Measurements from ENCODE around the gene BIRC6.

BIRC6 gene

GRCh38 chr2:32403782-32404181, 47.0 kb downstream of the BIRC6 start:
- H3K27ac ChIP-seq (ENCODE audit: low read depth, low read length) = no peak overlapping the region
- H3K9me3 ChIP-seq (ENCODE audit: control insufficient read depth in 1 of 2, low read length in 2 of 2) = no peaks in the 10 kb centered on the region
- H3K4me1 ChIP-seq (ENCODE audit: control insufficient read depth in 1 of 2, insufficient read depth in 2 of 2, low read length in 2 of 2) = peaks cover 0 to 6% of the 10 kb centered on the region in 2 donors
- peaks cover 16 to 59% of the 10 kb centered on the region in 2 donors for H3K36me3 ChIP-seq (ENCODE audit: control insufficient read depth in 1 of 2, insufficient read depth in 2 of 2, low read length in 2 of 2)
- H3K4me3 ChIP-seq (ENCODE audit: low read depth in 1 of 2, low read length in 2 of 2) = no peak overlapping the region
- no peaks in the 10 kb centered on the region for H3K27me3 ChIP-seq (ENCODE audit: control insufficient read depth in 1 of 2, insufficient read depth in 2 of 2, low read length in 2 of 2)
- no peak overlapping the region for H3K9ac ChIP-seq (ENCODE audit: low read depth in 1 of 2, low read length in 2 of 2)

- Histone ChIP-seq H3K27ac (ENCODE audit: low read depth, low read length) (no peak overlapping the region), H3K36me3 (ENCODE audit: control insufficient read depth in 1 of 2, insufficient read depth in 2 of 2, low read length in 2 of 2) (peaks cover 19 to 60% of the 10 kb centered on the region in 2 donors), H3K9me3 (ENCODE audit: control insufficient read depth in 1 of 2, low read length in 2 of 2) (no peaks in the 10 kb centered on the region), H3K27me3 (ENCODE audit: control insufficient read depth in 1 of 2, insufficient read depth in 2 of 2, low read length in 2 of 2) (no peaks in the 10 kb centered on the region), H3K9ac (ENCODE audit: low read depth in 1 of 2, low read length in 2 of 2) (no peak overlapping the region), H3K4me3 (ENCODE audit: low read depth in 1 of 2, low read length in 2 of 2) (no peak overlapping the region), H3K4me1 (ENCODE audit: control insufficient read depth in 1 of 2, insufficient read depth in 2 of 2, low read length in 2 of 2) (peaks cover 0 to 6% of the 10 kb centered on the region in 2 donors)
Observed at GRCh38 chr2:32404691-32405090, 47.9 kb downstream of the BIRC6 start.

- H3K9me3 ChIP-seq (ENCODE audit: control insufficient read depth in 1 of 2, low read length in 2 of 2) = no peaks in the 10 kb centered on the region
- peaks cover 15 to 41% of the 10 kb centered on the region in 2 donors for H3K36me3 ChIP-seq (ENCODE audit: control insufficient read depth in 1 of 2, insufficient read depth in 2 of 2, low read length in 2 of 2)
- no peak overlapping the region for H3K27ac ChIP-seq (ENCODE audit: low read depth, low read length)
- no peaks in the 10 kb centered on the region for H3K4me1 ChIP-seq (ENCODE audit: control insufficient read depth in 1 of 2, insufficient read depth in 2 of 2, low read length in 2 of 2)
- no peak overlapping the region for H3K9ac ChIP-seq (ENCODE audit: low read depth in 1 of 2, low read length in 2 of 2)
- H3K4me3 ChIP-seq (ENCODE audit: low read depth in 1 of 2, low read length in 2 of 2) = no peak overlapping the region
- H3K27me3 ChIP-seq (ENCODE audit: control insufficient read depth in 1 of 2, insufficient read depth in 2 of 2, low read length in 2 of 2) = no peaks in the 10 kb centered on the region
Observed at GRCh38 chr2:32416519-32416918, 59.7 kb downstream of the BIRC6 start.

GRCh38 chr2:32417659-32418058, 60.8 kb downstream of the BIRC6 start:
- Histone ChIP-seq H3K4me1 (ENCODE audit: control insufficient read depth in 1 of 2, insufficient read depth in 2 of 2, low read length in 2 of 2) (no peaks in the 10 kb centered on the region), H3K27ac (ENCODE audit: low read depth, low read length) (no peak overlapping the region), H3K9me3 (ENCODE audit: control insufficient read depth in 1 of 2, low read length in 2 of 2) (no peaks in the 10 kb centered on the region), H3K36me3 (ENCODE audit: control insufficient read depth in 1 of 2, insufficient read depth in 2 of 2, low read length in 2 of 2) (peaks cover 15 to 36% of the 10 kb centered on the region in 2 donors), H3K9ac (ENCODE audit: low read depth in 1 of 2, low read length in 2 of 2) (no peak overlapping the region), H3K27me3 (ENCODE audit: control insufficient read depth in 1 of 2, insufficient read depth in 2 of 2, low read length in 2 of 2) (no peaks in the 10 kb centered on the region), H3K4me3 (ENCODE audit: low read depth in 1 of 2, low read length in 2 of 2) (no peak overlapping the region)

- Histone ChIP-seq H3K4me3 (ENCODE audit: low read depth in 1 of 2, low read length in 2 of 2) (no peak overlapping the region), H3K4me1 (ENCODE audit: control insufficient read depth in 1 of 2, insufficient read depth in 2 of 2, low read length in 2 of 2) (no peaks in the 10 kb centered on the region), H3K27me3 (ENCODE audit: control insufficient read depth in 1 of 2, insufficient read depth in 2 of 2, low read length in 2 of 2) (no peaks in the 10 kb centered on the region), H3K9me3 (ENCODE audit: control insufficient read depth in 1 of 2, low read length in 2 of 2) (no peaks in the 10 kb centered on the region), H3K36me3 (ENCODE audit: control insufficient read depth in 1 of 2, insufficient read depth in 2 of 2, low read length in 2 of 2) (peaks cover 15 to 33% of the 10 kb centered on the region in 2 donors), H3K9ac (ENCODE audit: low read depth in 1 of 2, low read length in 2 of 2) (no peak overlapping the region), H3K27ac (ENCODE audit: low read depth, low read length) (no peak overlapping the region)
Observed at GRCh38 chr2:32418778-32419177, 62.0 kb downstream of the BIRC6 start.

GRCh38 chr2:32422133-32422532, 65.3 kb downstream of the BIRC6 start:
- Histone ChIP-seq H3K27me3 (ENCODE audit: control insufficient read depth in 1 of 2, insufficient read depth in 2 of 2, low read length in 2 of 2) (no peaks in the 10 kb centered on the region), H3K27ac (ENCODE audit: low read depth, low read length) (no peak overlapping the region), H3K4me1 (ENCODE audit: control insufficient read depth in 1 of 2, insufficient read depth in 2 of 2, low read length in 2 of 2) (no peaks in the 10 kb centered on the region), H3K9ac (ENCODE audit: low read depth in 1 of 2, low read length in 2 of 2) (no peak overlapping the region), H3K9me3 (ENCODE audit: control insufficient read depth in 1 of 2, low read length in 2 of 2) (no peaks in the 10 kb centered on the region), H3K4me3 (ENCODE audit: low read depth in 1 of 2, low read length in 2 of 2) (no peak overlapping the region), H3K36me3 (ENCODE audit: control insufficient read depth in 1 of 2, insufficient read depth in 2 of 2, low read length in 2 of 2) (peaks cover 0 to 11% of the 10 kb centered on the region in 2 donors)

- Histone ChIP-seq H3K27ac (ENCODE audit: low read depth, low read length) (no peak overlapping the region), H3K36me3 (ENCODE audit: control insufficient read depth in 1 of 2, insufficient read depth in 2 of 2, low read length in 2 of 2) (peaks cover 0 to 4% of the 10 kb centered on the region in 2 donors), H3K4me3 (ENCODE audit: low read depth in 1 of 2, low read length in 2 of 2) (no peak overlapping the region), H3K9me3 (ENCODE audit: control insufficient read depth in 1 of 2, low read length in 2 of 2) (no peaks in the 10 kb centered on the region), H3K9ac (ENCODE audit: low read depth in 1 of 2, low read length in 2 of 2) (no peak overlapping the region), H3K4me1 (ENCODE audit: control insufficient read depth in 1 of 2, insufficient read depth in 2 of 2, low read length in 2 of 2) (peaks cover 0 to 3% of the 10 kb centered on the region in 2 donors), H3K27me3 (ENCODE audit: control insufficient read depth in 1 of 2, insufficient read depth in 2 of 2, low read length in 2 of 2) (no peaks in the 10 kb centered on the region)
Observed at GRCh38 chr2:32423536-32423935, 66.7 kb downstream of the BIRC6 start.

GRCh38 chr2:32424739-32425138, 67.9 kb downstream of the BIRC6 start:
- Histone ChIP-seq H3K4me1 (ENCODE audit: control insufficient read depth in 1 of 2, insufficient read depth in 2 of 2, low read length in 2 of 2) (peaks cover 0 to 3% of the 10 kb centered on the region in 2 donors), H3K9me3 (ENCODE audit: control insufficient read depth in 1 of 2, low read length in 2 of 2) (no peaks in the 10 kb centered on the region), H3K36me3 (ENCODE audit: control insufficient read depth in 1 of 2, insufficient read depth in 2 of 2, low read length in 2 of 2) (no peaks in the 10 kb centered on the region), H3K27me3 (ENCODE audit: control insufficient read depth in 1 of 2, insufficient read depth in 2 of 2, low read length in 2 of 2) (no peaks in the 10 kb centered on the region), H3K9ac (ENCODE audit: low read depth in 1 of 2, low read length in 2 of 2) (no peak overlapping the region), H3K27ac (ENCODE audit: low read depth, low read length) (no peak overlapping the region), H3K4me3 (ENCODE audit: low read depth in 1 of 2, low read length in 2 of 2) (no peak overlapping the region)

GRCh38 chr2:32425719-32426141, 68.9 kb downstream of the BIRC6 start:
- Histone ChIP-seq H3K27ac (ENCODE audit: low read depth, low read length) (no peak overlapping the region), H3K4me3 (ENCODE audit: low read depth in 1 of 2, low read length in 2 of 2) (no peak overlapping the region), H3K27me3 (ENCODE audit: control insufficient read depth in 1 of 2, insufficient read depth in 2 of 2, low read length in 2 of 2) (no peaks in the 10 kb centered on the region), H3K9me3 (ENCODE audit: control insufficient read depth in 1 of 2, low read length in 2 of 2) (no peaks in the 10 kb centered on the region), H3K36me3 (ENCODE audit: control insufficient read depth in 1 of 2, insufficient read depth in 2 of 2, low read length in 2 of 2) (peaks cover under 1% of the 10 kb centered on the region in 2 donors), H3K4me1 (ENCODE audit: control insufficient read depth in 1 of 2, insufficient read depth in 2 of 2, low read length in 2 of 2) (peaks cover 0 to 3% of the 10 kb centered on the region in 2 donors), H3K9ac (ENCODE audit: low read depth in 1 of 2, low read length in 2 of 2) (no peak overlapping the region)

GRCh38 chr2:32427672-32428610, 71.1 kb downstream of the BIRC6 start:
- no peak overlapping the region for H3K4me3 ChIP-seq (ENCODE audit: low read depth in 1 of 2, low read length in 2 of 2)
- H3K4me1 ChIP-seq (ENCODE audit: control insufficient read depth in 1 of 2, insufficient read depth in 2 of 2, low read length in 2 of 2) = peaks cover 0 to 3% of the 10 kb centered on the region in 2 donors
- no peaks in the 10 kb centered on the region for H3K9me3 ChIP-seq (ENCODE audit: control insufficient read depth in 1 of 2, low read length in 2 of 2)
- H3K27me3 ChIP-seq (ENCODE audit: control insufficient read depth in 1 of 2, insufficient read depth in 2 of 2, low read length in 2 of 2) = no peaks in the 10 kb centered on the region
- H3K36me3 ChIP-seq (ENCODE audit: control insufficient read depth in 1 of 2, insufficient read depth in 2 of 2, low read length in 2 of 2) = peaks cover 11 to 18% of the 10 kb centered on the region in 2 donors
- H3K9ac ChIP-seq (ENCODE audit: low read depth in 1 of 2, low read length in 2 of 2) = no peak overlapping the region
- H3K27ac ChIP-seq (ENCODE audit: low read depth, low read length) = no peak overlapping the region

All from duodenal mucosa (tissue), 2 donors.